Right atrium auricular region (tissue), 2 donors: ENCODE data around the gene PCSK5. TPM values are rescaled to one million over a fixed set of nuclear protein-coding genes. Genes with fewer than 3 reads are reported as not detected.

Experiments used
- DNase-seq: peaks from one replicate; pipeline ENCODE4 v3.0.0-alpha.2; 2019; ENCODE audit warnings: low spot score
- H3K27ac ChIP-seq, 2 donors: fragments of 200-600 bp; sonication (generic); 1 replicate in 1 of 2; 2 replicates in 1 of 2; pipeline ENCODE4 v1.5.1; 2016 to 2019
- H3K27me3 ChIP-seq, 2 donors: fragments of 200-600 bp; sonication (generic); one replicate each; pipeline versions ENCODE4 v1.5.1 to v1.6.0; 2017 to 2019
- H3K36me3 ChIP-seq: fragments of 200-600 bp; sonication (generic); one replicate; pipeline ENCODE4 v1.5.1; 2016
- H3K4me1 ChIP-seq, 2 donors: fragments of 200-600 bp; sonication (generic); one replicate each; pipeline versions ENCODE4 v1.5.1 to v1.6.0; 2017 to 2019
- H3K4me3 ChIP-seq, 2 donors: fragments of 200-600 bp; sonication (generic); 1 replicate in 1 of 2; 2 replicates in 1 of 2; pipeline ENCODE4 v1.5.1; 2017 to 2019; ENCODE audit warnings: mild to moderate bottlenecking in 1 of 2, moderate library complexity in 1 of 2
- H3K9me3 ChIP-seq, 2 donors: fragments of 200-600 bp; sonication (generic); one replicate each; pipeline ENCODE4 v1.5.1; 2019
- total RNA-seq, 2 donors: library from RNA; depleted of rRNA; stranded (reverse); fragments of >200 nt; gene quantifications; one replicate each; pipeline ENCODE4 v1.1.0, GENCODE V29; 2016
- TF ChIP-seq, protein P1 (sequence below), 2 donors: fragments of 200-600 bp; sonication (generic); IDR thresholded peaks; one replicate each; pipeline ENCODE4 v1.5.1; 2019; ENCODE audit warnings: antibody characterized with exemption in 2 of 2

The PCSK5 gene
- total RNA-seq, 2 donors from 2014 or later: 5.3 to 6.5 TPM

GRCh38 chr9:75869236-75869635, 21.2 kb upstream of the PCSK5 start:
- Histone ChIP-seq H3K27ac (no peak overlapping the region), H3K9me3 (no peaks in the 10 kb centered on the region), H3K4me3 (no peak overlapping the region), H3K4me1 (no peaks in the 10 kb centered on the region), H3K27me3 (no peaks in the 10 kb centered on the region), H3K36me3 (no peaks in the 10 kb centered on the region)
- DNase-seq: no peak
- TF ChIP-seq, protein P1, sequence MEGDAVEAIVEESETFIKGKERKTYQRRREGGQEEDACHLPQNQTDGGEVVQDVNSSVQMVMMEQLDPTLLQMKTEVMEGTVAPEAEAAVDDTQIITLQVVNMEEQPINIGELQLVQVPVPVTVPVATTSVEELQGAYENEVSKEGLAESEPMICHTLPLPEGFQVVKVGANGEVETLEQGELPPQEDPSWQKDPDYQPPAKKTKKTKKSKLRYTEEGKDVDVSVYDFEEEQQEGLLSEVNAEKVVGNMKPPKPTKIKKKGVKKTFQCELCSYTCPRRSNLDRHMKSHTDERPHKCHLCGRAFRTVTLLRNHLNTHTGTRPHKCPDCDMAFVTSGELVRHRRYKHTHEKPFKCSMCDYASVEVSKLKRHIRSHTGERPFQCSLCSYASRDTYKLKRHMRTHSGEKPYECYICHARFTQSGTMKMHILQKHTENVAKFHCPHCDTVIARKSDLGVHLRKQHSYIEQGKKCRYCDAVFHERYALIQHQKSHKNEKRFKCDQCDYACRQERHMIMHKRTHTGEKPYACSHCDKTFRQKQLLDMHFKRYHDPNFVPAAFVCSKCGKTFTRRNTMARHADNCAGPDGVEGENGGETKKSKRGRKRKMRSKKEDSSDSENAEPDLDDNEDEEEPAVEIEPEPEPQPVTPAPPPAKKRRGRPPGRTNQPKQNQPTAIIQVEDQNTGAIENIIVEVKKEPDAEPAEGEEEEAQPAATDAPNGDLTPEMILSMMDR (IDR thresholded peaks at IDR 0.05): no peak

GRCh38 chr9:75870450-75870849, 20.0 kb upstream of the PCSK5 start:
- H3K27ac ChIP-seq: no peak overlapping the region
- no peaks in the 10 kb centered on the region for H3K36me3 ChIP-seq
- DNase-seq: no peak
- H3K4me3 ChIP-seq: no peak overlapping the region
- TF ChIP-seq, protein P1 (IDR thresholded peaks at IDR 0.05): no peak
- no peaks in the 10 kb centered on the region for H3K4me1 ChIP-seq
- no peaks in the 10 kb centered on the region for H3K9me3 ChIP-seq
- no peaks in the 10 kb centered on the region for H3K27me3 ChIP-seq

DNA sequence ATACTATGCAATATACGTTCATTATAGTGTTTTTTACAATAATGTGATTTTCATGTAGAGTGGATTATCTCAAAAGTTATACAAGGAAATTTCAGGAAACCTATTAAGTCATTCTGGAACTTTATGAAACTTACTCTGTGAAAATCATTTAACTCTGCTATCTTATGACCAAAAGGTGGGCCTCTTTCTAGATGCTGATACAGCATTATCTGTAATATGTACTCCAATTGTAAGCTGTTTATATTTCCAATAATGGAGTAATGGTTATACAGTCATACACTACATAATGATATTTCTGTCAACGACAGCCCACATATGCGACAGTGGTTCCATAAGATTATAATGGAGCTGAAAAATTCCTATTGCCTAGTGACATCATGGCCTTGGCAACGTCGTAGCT, 18.8 kb upstream of the PCSK5 start:
- H3K4me3 ChIP-seq: no peak overlapping the region
- TF ChIP-seq, protein P1 (IDR thresholded peaks at IDR 0.05): no peak

DNA sequence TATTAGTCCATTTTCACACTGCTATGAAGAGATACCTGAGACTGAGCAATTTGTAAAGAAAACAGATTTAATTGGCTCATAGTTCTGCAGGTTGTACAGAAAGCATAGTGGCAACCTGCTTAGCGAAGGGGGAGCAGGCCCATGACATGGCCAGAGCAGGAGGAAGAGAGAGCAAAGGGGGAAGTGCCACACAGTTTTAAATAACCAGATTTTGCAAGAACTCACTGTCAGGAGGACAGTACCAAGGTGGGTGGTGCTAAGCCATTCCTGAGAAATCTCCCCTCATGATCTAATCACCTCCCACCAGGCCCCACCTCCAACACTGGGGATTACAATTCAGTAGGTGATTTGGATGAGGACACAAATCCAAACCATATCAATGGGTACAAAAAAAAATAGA, 16.8 kb upstream of the PCSK5 start:
- H3K36me3 ChIP-seq: no peaks in the 10 kb centered on the region
- TF ChIP-seq, protein P1 (IDR thresholded peaks at IDR 0.05): no peak
- no peaks in the 10 kb centered on the region for H3K27me3 ChIP-seq
- H3K9me3 ChIP-seq: no peaks in the 10 kb centered on the region
- no peak overlapping the region for H3K27ac ChIP-seq
- no peak for DNase-seq
- no peaks in the 10 kb centered on the region for H3K4me1 ChIP-seq
- H3K4me3 ChIP-seq: no peak overlapping the region

More for the DNA sequence above, 18.8 kb upstream of the PCSK5 start:
- DNase-seq: no peak
- no peaks in the 10 kb centered on the region for H3K4me1 ChIP-seq
- no peaks in the 10 kb centered on the region for H3K9me3 ChIP-seq
- no peaks in the 10 kb centered on the region for H3K27me3 ChIP-seq
- H3K27ac ChIP-seq: no peak overlapping the region
- H3K36me3 ChIP-seq: no peaks in the 10 kb centered on the region

GRCh38 chr9:75876999-75877640, 13.4 kb upstream of the PCSK5 start:
- no peaks in the 10 kb centered on the region for H3K36me3 ChIP-seq
- no peak overlapping the region for H3K4me3 ChIP-seq
- H3K9me3 ChIP-seq: no peaks in the 10 kb centered on the region
- TF ChIP-seq, protein P1 (IDR thresholded peaks at IDR 0.05): no peak
- no peak overlapping the region for H3K27ac ChIP-seq
- H3K27me3 ChIP-seq: no peaks in the 10 kb centered on the region
- DNase-seq: no peak
- H3K4me1 ChIP-seq: no peaks in the 10 kb centered on the region

DNA sequence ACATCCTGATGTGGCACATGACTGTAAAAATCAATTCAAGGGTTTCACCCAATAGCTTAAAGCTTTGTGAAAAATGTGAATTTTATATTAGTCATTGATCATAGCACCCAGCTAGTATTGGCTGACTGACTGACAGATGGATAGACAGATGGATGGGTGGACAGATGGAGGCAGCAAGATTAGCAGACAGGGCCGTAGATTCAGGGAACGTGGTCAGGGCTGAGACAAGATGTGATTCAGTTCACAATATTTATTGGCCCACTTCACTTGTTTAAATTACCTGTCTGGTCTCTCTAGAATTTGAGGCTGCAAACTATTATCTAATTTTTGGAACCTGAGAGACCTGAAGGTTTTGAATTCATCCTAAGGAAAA, 12.0 kb upstream of the PCSK5 start:
- H3K27ac ChIP-seq: no peak overlapping the region
- no peak overlapping the region for H3K4me3 ChIP-seq
- no peaks in the 10 kb centered on the region for H3K4me1 ChIP-seq
- no peaks in the 10 kb centered on the region for H3K36me3 ChIP-seq
- TF ChIP-seq, protein P1 (IDR thresholded peaks at IDR 0.05): no peak
- H3K9me3 ChIP-seq: no peaks in the 10 kb centered on the region
- H3K27me3 ChIP-seq: no peaks in the 10 kb centered on the region
- no peak for DNase-seq
